HEK293 (cell line): Measurements from ENCODE around the gene APC2.

Experiments
- ZBTB1 ChIP-seq: fragments of 450-650 bp; formaldehyde crosslinking; IDR thresholded peaks from 2 replicates; pipeline ENCODE4 v1.5.1; 2016; ENCODE audit warnings: missing biosample characterization, missing genetic modification characterization
- TF ChIP-seq, protein P1 (sequence below): fragments of 450-650 bp; formaldehyde crosslinking; IDR thresholded peaks from 2 replicates; pipeline ENCODE4 v1.5.1; 2016; ENCODE audit warnings: missing biosample characterization, missing genetic modification characterization
- TF ChIP-seq, protein P2 (sequence below): fragments of 450-650 bp; formaldehyde crosslinking; IDR thresholded peaks from 2 replicates; pipeline ENCODE4 v1.5.1; 2016; ENCODE audit warnings: missing biosample characterization, missing genetic modification characterization

- TF ChIP-seq, protein P1, sequence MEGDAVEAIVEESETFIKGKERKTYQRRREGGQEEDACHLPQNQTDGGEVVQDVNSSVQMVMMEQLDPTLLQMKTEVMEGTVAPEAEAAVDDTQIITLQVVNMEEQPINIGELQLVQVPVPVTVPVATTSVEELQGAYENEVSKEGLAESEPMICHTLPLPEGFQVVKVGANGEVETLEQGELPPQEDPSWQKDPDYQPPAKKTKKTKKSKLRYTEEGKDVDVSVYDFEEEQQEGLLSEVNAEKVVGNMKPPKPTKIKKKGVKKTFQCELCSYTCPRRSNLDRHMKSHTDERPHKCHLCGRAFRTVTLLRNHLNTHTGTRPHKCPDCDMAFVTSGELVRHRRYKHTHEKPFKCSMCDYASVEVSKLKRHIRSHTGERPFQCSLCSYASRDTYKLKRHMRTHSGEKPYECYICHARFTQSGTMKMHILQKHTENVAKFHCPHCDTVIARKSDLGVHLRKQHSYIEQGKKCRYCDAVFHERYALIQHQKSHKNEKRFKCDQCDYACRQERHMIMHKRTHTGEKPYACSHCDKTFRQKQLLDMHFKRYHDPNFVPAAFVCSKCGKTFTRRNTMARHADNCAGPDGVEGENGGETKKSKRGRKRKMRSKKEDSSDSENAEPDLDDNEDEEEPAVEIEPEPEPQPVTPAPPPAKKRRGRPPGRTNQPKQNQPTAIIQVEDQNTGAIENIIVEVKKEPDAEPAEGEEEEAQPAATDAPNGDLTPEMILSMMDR (tag by site-specific recombination), result no peak
- TF ChIP-seq, protein P2, sequence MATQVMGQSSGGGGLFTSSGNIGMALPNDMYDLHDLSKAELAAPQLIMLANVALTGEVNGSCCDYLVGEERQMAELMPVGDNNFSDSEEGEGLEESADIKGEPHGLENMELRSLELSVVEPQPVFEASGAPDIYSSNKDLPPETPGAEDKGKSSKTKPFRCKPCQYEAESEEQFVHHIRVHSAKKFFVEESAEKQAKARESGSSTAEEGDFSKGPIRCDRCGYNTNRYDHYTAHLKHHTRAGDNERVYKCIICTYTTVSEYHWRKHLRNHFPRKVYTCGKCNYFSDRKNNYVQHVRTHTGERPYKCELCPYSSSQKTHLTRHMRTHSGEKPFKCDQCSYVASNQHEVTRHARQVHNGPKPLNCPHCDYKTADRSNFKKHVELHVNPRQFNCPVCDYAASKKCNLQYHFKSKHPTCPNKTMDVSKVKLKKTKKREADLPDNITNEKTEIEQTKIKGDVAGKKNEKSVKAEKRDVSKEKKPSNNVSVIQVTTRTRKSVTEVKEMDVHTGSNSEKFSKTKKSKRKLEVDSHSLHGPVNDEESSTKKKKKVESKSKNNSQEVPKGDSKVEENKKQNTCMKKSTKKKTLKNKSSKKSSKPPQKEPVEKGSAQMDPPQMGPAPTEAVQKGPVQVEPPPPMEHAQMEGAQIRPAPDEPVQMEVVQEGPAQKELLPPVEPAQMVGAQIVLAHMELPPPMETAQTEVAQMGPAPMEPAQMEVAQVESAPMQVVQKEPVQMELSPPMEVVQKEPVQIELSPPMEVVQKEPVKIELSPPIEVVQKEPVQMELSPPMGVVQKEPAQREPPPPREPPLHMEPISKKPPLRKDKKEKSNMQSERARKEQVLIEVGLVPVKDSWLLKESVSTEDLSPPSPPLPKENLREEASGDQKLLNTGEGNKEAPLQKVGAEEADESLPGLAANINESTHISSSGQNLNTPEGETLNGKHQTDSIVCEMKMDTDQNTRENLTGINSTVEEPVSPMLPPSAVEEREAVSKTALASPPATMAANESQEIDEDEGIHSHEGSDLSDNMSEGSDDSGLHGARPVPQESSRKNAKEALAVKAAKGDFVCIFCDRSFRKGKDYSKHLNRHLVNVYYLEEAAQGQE, result no peak
- TF ChIP-seq ZBTB1 (tag by site-specific recombination), result no peak
Measured at GRCh38 chr19:1470055-1470304, 20.1 kb downstream of the APC2 start.
